Cardiac fibroblast (primary cell): ENCODE measurements around the gene NRN1.

Source experiments
- DNase-seq, 2 donors: peaks; one replicate each; pipeline versions ENCODE4 v3.0.0 to v3.0.0-alpha.2; 2010; ENCODE audit warnings: low read depth in 2 of 2
- H3K4me3 ChIP-seq, 2 donors: replicated peaks in 1 of 2; 1 replicate in 1 of 2; 2 replicates in 1 of 2; pipeline ENCODE4 v1.5.1; 2011; ENCODE audit warnings: low read depth in 2 of 2, low read length in 2 of 2, mild to moderate bottlenecking in 2 of 2, moderate library complexity in 1 of 2
- TF ChIP-seq, protein P1 (sequence below): IDR thresholded peaks from one replicate; pipeline ENCODE4 v1.5.1; 2011; ENCODE audit warnings: low read depth, mild to moderate bottlenecking, low read length, inconsistent platforms

NRN1 gene

DNA sequence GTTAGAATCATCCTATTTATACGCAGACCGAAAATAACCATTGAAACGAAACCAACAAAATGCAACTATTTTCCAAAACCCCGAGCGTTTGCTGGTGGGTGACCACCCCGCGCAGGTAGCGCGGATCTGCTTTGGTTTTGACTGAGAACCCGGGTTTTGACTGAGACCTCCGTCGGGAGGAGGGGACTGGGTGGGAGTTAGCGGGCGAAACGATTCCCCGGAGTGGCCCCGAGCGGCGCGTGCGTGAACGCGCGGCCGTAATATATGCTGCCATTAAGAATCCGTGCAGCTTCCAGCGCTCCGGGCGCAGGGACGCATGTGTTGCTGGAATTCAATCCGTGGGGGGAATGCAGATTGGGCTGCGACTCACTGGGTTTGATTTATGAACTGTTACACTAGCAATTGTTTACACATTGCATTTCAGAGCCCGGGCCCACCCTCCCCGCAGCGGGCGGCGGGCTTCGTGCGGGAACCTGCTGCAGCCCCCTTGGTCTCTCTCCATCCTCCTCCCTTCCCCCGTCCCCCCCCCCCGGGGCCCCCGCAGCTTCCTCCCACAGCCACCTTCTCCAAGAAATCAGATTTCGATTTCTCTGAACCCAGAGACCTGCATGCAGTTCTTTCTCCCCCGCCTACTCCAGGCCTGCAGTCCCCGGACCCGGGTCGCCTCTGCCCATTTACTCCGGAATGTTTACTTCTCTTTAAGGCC lies 9.9 kb downstream of the NRN1 start:
- peak overlapping the region; percentile 65 to 72 for H3K4me3 ChIP-seq
- TF ChIP-seq, protein P1, sequence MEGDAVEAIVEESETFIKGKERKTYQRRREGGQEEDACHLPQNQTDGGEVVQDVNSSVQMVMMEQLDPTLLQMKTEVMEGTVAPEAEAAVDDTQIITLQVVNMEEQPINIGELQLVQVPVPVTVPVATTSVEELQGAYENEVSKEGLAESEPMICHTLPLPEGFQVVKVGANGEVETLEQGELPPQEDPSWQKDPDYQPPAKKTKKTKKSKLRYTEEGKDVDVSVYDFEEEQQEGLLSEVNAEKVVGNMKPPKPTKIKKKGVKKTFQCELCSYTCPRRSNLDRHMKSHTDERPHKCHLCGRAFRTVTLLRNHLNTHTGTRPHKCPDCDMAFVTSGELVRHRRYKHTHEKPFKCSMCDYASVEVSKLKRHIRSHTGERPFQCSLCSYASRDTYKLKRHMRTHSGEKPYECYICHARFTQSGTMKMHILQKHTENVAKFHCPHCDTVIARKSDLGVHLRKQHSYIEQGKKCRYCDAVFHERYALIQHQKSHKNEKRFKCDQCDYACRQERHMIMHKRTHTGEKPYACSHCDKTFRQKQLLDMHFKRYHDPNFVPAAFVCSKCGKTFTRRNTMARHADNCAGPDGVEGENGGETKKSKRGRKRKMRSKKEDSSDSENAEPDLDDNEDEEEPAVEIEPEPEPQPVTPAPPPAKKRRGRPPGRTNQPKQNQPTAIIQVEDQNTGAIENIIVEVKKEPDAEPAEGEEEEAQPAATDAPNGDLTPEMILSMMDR, result no peak
- DNase-seq, result peak; percentile 23 to 24

- peak; percentile 28 to 39 for DNase-seq
- TF ChIP-seq, protein P1, result no peak
These were observed 10.6 kb downstream of the NRN1 start for GRCh38 chr6:5995949-5996713.

DNA sequence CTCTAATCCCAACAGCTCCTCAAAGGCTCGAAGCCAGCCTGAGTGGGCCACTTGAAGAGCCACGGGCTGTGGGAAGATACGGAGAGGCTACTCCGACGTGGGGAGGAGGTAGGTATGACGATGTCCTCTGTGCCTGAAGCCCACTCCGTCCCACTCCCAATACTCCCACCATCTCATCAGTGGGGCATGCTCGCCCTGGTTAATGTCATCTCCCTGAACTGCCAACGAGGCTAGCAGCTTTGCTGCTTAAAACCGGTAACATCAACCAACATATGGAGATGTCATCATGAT lies 11.1 kb downstream of the NRN1 start:
- H3K4me3 ChIP-seq, result no peak overlapping the region
- TF ChIP-seq, protein P1, result no peak
- no peak for DNase-seq

More at GRCh38 chr6:5995949-5996713, 10.6 kb downstream of the NRN1 start:
- H3K4me3 ChIP-seq, result peak overlapping the region; percentile 65 to 72

DNA sequence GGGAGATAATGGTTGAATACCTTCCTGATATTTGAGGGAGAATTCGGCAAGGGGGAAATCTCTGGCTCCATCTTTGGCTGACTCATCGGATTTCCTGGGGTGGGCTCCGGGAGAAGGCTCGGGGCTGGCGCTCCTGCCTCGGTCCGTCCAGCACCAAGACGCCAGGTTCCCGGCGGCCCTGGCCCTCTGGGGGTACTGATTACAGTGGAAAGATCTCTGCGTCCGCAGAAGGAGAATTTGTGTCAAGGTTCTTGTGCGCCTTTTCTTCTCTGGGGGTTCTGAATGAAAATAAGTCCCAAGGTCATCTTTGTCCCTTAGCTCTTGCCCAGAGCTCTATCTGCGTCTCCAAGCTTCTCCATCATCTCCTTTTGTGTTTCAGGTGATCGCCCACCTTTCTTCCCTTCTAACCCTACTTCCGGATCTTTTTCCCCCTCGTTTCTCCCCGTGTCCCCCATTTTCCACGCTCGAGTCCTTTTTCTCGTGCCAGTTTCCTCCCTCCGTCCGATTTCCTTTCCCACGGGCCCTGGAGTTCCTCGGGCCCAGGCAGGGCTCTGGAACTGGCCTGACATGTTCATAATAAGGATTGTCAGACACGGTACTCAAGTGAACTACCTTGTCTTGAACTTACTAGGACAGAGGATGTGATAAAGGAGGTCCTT lies 11.6 kb downstream of the NRN1 start:
- TF ChIP-seq, protein P1, result no peak
- no peak for DNase-seq
- no peak overlapping the region for H3K4me3 ChIP-seq

DNA sequence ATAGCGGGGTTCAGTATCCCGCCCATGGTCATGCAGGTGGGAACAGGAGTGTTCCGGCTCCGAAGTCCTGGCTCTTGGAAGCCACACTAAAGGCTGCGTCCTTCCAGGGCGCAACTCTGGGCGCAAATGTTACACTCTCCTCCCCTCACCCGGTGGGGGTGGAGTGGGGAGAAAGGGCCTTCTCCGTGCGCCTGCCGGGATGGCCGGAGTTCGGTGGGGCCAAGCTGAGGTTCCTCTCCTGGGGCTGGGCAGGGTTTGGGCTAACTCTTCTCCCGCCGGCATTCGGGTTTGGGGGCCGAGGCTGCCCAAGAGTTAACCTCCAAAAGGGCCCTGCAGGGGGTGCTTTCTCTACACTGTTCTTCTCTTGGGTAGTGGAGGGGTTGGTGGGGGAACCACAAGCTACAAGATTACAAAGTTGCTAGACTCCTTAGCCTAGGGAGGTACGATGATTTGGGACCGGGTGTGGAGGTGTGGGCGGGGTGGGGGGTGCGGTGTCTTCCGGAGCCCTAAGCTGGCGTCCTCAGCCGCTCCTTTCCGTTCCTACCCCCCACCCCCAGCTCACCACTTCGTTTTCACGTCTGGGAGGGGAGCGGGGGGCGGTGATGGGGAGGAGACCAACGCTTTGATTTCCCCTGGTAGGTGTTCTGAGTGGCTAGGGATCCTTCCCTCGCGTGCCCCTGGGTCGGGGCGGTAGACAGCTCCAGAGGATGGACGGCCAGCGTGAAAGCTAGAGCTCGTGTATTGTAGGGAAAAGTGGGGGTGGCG lies 12.3 kb downstream of the NRN1 start:
- no peak overlapping the region for H3K4me3 ChIP-seq
- no peak for DNase-seq
- TF ChIP-seq, protein P1, result no peak

DNA sequence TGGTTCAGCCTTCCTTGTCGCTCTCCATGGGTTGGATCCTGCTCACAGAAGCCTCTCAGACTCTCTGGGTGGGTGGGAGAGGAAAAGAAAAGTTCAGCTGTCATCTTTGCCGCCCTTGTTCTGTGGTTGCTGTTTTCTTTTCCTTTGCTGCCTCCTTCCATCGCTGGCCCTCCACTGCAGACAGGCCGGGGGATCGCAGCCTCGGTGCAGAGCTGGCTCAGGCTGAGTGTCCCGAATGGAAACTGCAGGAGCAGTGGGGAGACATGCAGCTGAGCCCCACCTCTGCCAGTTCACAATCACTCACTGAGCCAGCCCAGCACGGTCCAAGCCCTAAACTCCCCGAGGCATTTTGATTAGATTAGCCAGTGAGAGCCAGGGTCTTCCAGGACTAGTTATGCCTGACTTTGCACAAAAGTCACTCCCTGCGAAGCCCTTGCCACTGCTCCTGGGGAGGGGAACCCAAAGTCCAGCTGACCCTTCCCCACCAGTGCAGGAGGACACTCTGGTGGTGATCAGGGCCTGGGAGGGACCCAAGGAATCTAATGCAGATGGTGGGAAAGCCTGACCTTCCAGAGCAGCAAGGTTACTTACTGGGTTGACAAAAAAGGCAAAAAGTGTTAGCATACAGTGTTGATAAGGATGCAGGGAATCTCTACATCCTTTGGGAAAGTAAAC lies 14.0 kb downstream of the NRN1 start:
- TF ChIP-seq, protein P1, result no peak

More for the DNA sequence above, 14.0 kb downstream of the NRN1 start:
- no peak overlapping the region for H3K4me3 ChIP-seq
- no peak for DNase-seq
